GM19463 (cell line): ENCODE measurements around the gene MTUS2.

Experiments
- ATAC-seq: cut with Tn5 transposase; IDR thresholded peaks from one replicate; pipeline ENCODE4 v1.9.1; 2021; ENCODE audit warnings: mild to moderate bottlenecking, moderate library complexity; ENCODE audit not compliant: unreplicated experiment

MTUS2 gene

GRCh38 chr13:29474991-29475390, 654.9 kb downstream of the MTUS2 start:
- no peak for ATAC-seq

GRCh38 chr13:29476046-29476445, 655.9 kb downstream of the MTUS2 start:
- no peak for ATAC-seq

GRCh38 chr13:29479716-29480492, 659.8 kb downstream of the MTUS2 start:
- no peak for ATAC-seq

GRCh38 chr13:29480893-29481525, 660.9 kb downstream of the MTUS2 start:
- no peak for ATAC-seq

GRCh38 chr13:29481603-29482002, 661.5 kb downstream of the MTUS2 start:
- no peak for ATAC-seq

GRCh38 chr13:29482504-29482903, 662.4 kb downstream of the MTUS2 start:
- no peak for ATAC-seq

DNA sequence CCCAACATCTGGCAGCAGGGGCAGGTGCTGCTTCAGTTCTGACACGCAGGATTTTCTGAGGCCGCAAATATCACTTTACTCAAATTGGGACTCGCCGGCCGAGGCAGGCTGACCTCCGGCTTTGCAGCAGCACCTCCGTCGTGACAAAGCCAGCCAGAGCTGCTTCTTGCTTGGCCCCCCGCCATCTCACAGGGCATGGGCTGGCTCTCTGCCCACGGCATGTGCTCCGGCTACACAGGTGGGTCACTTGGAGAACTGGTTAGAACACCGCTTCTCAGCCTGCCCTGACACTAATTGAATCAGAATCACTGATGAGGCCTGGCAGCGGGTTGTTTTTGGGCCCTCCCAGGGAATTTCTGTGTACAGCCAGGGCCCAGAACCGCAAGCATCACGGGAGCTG, 663.1 kb downstream of the MTUS2 start:
- no peak for ATAC-seq

DNA sequence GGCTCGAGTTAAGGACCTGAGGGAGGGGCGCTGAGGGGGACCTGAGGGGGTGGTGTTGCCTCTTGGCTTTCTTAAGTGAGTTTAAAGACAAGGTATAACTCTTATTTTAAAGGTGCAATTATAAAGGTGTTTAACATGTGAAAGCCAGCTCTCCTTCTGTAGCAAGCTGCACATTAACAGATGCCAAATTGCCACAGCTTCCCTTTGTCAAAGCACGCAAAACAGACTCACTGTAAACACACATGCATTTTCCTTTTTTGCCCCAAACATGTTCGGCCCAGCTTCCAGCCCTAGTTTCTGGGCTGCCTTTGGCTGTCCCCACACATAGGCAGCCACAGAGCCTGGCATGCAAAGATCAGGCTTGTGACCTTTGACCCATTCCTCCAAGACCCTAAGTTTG, 663.5 kb downstream of the MTUS2 start:
- no peak for ATAC-seq

GRCh38 chr13:29484236-29484635, 664.1 kb downstream of the MTUS2 start:
- ATAC-seq, result no peak

DNA sequence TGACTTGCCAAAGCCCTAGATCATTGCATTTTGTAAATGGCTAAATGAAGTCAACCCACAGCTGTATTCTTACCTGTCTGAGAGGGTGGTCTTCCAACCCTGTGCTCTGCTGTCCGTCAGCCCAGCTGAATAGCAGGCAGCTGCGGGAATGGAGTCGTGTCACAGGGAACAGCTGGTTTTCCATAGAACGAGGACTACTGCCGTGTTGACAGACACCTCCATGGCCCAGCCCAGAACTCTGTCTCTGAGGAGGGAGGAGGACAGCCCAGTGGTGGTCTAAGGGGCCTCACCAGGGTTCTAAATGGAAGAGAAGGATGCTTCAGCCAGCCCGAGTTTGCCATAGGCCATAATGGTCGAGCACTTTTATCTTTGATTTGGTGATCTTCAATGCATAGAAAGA, 664.7 kb downstream of the MTUS2 start:
- ATAC-seq, result no peak

DNA sequence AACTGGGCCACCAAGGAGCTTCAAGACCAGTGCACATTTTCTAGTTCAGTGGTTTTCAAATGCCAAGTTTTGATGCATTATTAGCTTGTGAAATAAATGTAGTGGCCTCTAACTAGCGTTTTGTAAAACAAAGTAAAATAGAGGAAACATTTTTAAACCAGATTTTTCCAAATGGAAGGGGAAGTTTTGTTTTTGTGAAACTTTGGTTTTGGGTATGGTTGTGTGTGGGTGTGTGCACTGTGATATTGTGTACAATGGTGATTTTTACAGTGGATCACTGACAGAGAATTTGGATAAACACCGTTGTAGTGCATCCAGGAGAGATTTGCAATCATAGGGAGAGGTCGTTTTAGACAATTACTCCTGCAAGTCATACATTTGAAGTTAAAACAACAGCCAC, 666.4 kb downstream of the MTUS2 start:
- ATAC-seq, result no peak

- no peak for ATAC-seq
Observed at GRCh38 chr13:29487466-29488454, 667.6 kb downstream of the MTUS2 start.

DNA sequence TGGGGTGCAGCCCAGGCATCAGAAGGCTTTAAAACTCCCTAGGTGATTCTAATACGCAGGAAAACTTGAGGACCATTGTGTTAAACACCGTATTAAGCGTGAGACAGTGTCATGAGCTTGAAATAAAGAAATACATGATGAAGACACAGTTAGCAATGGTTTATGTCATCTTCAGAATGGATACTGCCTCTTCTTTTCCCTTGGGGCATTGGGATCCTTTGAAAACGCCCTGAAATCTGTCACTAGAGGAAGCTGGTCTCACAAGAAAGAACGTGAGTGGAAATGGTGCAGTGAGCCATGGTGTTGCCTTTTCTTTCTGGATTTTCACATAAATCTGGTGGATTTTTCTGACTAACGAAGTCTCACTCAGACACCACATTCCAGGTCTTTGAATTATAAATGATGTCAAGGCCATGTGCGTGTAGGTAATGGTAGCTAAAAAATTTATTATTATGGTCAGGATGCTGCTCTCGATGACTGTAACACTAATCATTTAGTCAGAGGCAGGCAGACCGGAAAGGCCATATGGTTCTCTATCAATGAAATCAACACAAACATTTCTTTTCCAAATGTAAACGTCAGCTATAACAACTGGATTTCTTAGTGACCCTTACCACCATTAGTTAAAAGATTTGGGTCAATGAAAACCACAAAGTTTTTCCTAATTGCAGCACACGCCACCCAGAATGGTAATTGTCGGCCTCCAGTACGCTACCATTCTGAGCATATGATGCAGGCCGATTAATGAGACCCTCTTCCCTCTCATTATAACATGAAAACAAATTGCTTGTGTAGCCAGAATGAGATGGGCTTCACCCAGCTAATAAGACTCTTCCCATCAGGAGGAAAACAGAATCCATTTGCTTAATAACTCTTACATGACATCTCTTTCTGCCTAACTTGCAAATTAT, 669.8 kb downstream of the MTUS2 start:
- no peak for ATAC-seq

DNA sequence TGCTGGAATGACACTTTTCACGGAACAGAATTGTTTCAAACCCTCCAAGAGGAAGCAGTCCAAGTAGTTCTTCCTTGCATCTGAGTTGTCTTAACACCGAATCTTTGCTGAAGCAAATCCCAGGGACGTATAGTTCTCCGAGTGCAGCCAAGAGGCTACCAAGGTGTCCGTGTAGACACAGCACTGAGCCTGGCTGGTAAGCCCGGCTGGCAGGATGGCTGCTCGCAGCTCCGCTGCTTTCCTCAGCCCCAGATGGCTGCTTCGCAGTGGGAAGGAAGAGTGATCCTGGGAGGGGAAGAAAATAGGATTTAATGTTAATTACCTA, 670.4 kb downstream of the MTUS2 start:
- ATAC-seq, result no peak

DNA sequence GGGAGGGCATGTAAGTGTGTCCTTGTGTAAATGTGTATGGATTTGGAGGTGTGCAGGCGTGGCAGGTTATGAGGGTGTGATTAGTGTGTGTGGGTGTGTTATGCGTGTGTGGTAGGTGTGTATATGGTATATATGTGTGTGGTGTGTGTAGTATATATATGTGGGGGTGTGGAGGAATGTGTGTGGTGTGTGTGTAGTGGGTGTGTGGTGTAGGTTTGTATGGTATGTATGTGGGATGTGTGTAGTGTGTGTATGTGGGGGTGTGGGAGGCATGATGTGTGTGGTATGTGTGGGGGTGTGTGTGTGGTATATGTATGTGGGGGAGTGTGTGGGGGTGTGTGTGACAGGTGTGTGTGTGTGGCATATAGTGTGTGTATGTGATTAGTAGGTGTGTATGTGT, 671.1 kb downstream of the MTUS2 start:
- ATAC-seq, result no peak

- ATAC-seq, result no peak
Observed at GRCh38 chr13:29493796-29494195, 673.7 kb downstream of the MTUS2 start.

DNA sequence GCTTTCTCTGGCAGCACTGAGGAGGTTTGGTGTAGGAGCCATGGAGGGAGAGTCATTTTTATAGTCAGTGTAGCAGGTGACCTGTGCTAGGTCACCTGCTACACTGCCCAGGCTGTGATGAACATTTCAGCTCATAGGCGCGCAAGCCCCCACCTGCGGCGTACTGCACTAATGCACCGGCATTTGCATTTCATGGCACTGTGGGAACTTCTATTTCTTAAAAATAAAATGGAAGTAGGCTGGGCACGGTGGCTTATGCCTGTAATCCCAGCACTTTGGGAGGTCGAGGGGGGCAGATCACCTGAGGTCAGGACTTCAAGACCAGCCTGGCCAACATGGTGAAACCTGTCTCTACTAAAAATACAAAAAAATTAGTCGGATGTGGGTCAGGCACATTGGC, 674.4 kb downstream of the MTUS2 start:
- ATAC-seq, result no peak

DNA sequence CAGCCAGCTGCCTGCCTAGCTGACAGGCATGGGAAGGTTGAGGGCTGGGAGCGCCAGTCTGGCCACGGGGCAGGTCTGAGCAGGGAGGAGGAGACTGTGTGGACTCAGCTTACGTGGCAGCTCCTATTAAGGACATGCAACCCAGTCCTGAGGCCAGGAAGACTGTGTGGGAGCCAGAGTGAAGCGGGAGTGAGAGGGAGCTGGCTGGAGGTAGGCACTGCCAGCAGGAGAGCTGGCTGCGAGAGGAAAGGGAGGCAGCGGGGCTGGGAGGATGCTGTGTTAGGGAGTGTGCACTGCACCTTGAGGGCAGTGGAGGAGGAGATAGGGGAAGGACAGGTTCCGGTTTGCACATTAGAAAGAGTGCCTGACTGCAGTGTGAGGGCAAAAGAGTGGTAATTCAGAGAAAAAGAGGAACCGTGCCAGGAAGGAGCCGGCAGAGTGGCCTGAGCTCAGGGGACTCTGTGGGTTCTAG, 676.1 kb downstream of the MTUS2 start:
- ATAC-seq, result no peak

GRCh38 chr13:29497137-29497654, 677.1 kb downstream of the MTUS2 start:
- ATAC-seq, result no peak

GRCh38 chr13:29498426-29499040, 678.4 kb downstream of the MTUS2 start:
- no peak for ATAC-seq
